GM21515 (cell line): Measurements from ENCODE around the gene MMGT1.

ENCODE experiments used
- ATAC-seq: cut with Tn5 transposase; IDR thresholded peaks from one replicate; pipeline ENCODE4 v1.9.1; 2021; ENCODE audit not compliant: unreplicated experiment

MMGT1 gene

DNA sequence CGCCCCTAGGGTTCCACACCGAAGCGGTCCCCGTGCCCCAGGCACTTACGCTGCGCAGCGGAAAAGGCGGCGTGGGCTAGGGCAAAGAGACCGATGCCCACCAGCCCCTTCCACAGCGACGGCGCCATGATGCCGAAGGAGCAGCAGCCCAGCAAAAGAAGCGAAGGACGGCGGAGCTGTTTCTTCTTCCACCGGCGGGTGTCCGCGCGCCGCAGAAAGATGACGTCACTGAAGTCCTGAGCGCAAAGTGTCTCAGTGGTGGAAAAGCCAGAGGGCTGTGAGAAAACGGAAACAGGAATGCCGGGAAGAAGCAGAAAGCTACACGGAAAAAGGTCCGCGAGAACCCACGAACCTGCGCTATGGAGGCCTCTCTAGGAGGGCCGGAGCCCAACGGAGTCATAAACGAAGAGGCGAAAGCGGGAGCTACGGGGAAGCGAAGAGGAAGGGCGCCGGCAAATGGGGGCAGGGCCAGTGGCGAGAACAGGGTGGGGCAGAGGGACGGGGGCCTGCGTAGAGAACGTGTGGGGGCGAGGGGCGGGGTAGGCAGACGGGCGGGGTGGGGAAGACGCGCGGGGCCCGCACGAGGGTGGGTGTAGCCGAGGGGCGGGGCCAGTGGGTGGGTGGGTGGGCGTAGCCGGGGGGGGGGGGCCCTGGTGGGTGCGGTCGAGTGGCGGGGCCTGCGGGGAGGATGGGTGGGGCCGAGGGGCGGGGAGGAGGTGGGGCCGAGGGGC lies at the start of gene MMGT1:
TSS of gene MMGT1 (minus strand) at position 441 of the 731 bp plus-strand sequence. CDS start at position 128, 313 bp downstream.
- peak; percentile 78 for ATAC-seq

DNA sequence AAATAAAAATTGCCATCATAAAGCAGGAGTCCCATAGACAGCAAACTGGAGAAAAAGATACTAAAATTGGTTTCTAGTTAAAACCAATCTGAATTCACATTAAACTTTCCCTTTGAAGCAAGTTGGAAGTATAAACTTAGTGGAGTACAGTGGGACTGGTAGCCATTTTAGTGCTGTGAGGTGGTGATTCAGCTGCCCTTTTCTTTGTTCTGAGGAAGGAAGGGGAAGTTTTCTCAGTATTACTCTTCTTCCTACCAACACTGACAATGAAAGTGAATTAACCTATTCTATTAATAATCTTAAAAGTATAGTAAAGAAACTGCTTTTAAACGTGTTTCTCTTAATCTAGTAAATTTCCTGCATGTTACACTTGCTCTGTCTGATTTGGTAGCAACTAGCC lies 48.1 kb upstream of the MMGT1 start:
- no peak for ATAC-seq

DNA sequence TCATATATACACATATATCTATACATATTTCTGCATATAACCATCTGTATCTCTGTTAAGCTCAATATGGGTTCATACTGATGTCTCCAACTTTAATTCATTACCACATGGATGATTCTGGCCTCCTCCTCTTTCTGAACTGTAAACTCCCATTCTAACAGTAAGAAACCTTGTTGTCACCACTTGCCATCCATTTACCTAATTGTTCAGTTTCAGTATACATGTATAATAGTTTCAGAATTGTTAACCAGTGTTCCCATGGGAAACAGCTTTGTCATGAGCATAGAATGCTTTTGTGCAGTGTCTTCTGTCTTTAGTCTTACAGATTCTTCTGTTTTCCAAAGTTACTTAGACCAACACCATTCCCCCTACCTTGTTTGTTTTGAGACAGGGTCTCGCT lies 47.4 kb upstream of the MMGT1 start:
- ATAC-seq = peak; percentile 77

DNA sequence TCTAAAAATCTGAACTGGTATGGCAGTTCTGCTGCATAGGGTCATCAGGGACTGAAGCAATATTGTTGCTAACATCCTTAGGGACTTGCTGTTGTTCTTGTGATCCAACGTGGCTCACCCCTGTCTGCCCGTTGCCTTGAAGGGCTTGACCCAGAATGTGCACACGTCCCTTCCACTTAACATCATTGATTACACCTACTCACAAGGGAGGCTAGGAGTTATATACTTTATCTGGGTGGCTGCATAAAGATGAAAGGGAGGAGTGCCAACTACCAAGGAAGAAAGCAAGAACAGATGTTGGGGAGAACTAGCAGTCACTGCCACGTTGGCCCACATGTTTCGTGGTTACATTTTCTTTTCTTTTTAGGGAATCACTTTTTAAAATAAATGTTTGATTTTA lies 45.4 kb upstream of the MMGT1 start:
- ATAC-seq = no peak

- ATAC-seq = no peak
Measured at GRCh38 chrX:136016881-136017280, 43.1 kb upstream of the MMGT1 start.

DNA sequence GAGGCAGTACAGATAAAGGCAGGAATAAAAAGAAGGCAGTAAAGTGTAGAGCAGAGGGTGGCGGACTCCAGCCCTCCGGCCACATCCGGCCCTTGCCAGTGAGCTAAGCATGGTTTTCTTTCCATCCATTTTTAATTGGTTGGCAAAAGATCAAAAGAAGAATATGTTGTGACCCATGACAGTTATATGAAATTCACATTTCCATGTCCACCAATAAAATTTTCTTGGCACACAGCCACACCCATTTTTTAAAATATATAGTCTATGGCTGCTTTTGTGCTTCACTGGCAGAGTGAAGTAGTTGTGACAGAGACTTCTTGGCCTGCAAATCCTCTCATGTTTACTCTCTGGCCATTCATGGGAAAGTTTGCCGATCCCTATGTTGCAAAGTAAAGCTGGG lies 41.2 kb upstream of the MMGT1 start:
- ATAC-seq = no peak

DNA sequence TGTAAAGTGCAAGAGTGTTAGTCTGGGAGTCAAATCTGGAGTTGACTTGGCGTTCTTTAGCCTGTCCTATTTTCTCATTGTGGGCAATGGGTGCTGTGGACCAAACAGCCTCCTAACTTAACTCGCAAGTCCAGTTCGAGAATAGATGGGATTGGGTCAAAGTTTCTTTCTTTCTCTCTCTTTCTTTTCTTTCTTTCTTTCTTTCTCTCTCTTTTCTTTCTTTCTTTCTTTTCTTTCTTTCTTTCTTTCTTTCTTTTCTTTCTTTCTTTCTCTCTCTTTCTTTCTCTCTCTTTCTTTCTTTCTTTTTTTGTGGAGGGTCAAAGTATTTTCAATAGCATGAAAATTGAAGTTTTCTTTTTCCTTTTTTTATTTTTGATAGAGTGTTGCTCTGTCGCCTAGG lies 14.5 kb upstream of the MMGT1 start:
- no peak for ATAC-seq

DNA sequence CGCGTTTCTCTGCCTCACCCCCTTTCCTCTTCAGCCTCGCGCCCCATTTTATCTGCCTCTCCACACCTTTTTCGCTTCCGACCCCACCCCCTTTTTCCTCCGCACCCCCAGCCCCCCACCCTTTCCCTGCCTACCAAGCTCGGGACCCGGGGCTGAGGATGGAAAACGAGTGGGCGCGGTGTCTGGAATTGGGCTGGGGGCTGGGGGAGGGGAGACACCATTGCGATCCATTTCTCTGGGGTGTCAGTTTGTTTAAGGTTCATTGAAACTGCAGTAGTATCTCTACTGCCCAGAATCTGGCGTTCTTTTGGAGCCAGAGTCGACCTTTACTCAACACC lies 12.2 kb upstream of the MMGT1 start:
- no peak for ATAC-seq

- ATAC-seq = peak; percentile 93
Measured at GRCh38 chrX:135985157-135985972, 11.6 kb upstream of the MMGT1 start, which contains the start of gene SLC9A6. SLC9A6 (plus strand) TSS chrX:135985435; CDS start chrX:135985659, 224 bp downstream.

GRCh38 chrX:135984791-135985156 lies 11.0 kb upstream of the MMGT1 start:
- no peak for ATAC-seq

DNA sequence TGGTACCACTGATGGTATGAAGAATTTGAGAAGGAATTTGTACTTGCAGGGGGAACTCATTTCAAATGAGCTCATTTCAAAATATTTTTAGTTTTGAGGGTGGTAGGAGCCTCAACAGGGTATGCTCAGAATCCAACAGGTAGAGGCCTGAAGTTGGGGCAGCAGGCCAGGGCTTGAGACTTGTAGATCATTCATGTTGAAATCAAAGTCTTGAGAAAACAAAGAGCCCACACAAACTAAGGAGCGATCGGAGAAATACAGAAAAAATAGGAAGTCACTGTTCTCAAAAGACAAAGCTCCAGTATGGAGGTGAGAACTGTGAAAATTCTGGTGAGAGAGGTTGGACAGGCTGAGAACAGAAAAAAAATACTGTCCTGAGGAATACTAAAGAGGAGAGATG lies 10.5 kb upstream of the MMGT1 start:
- ATAC-seq = no peak

DNA sequence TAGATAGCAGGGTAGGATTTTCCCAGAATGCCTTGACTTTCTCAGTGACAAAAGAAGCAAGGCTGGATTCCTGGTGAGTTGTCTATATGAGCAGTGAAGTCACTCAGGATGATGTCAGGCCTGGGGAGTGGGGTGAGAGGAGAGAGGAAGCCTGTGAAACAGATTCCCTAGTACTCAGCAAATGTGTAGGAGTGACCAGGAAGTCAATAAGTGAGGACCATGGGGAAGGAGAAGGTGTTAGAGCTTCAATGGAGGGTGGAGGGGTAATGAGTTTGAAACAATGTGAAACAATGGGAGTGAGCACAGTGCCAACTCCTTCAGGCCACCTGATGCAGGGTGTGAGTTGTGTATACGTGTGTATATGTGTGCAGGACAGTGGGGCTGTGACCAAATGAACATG lies 9.1 kb upstream of the MMGT1 start:
- no peak for ATAC-seq

DNA sequence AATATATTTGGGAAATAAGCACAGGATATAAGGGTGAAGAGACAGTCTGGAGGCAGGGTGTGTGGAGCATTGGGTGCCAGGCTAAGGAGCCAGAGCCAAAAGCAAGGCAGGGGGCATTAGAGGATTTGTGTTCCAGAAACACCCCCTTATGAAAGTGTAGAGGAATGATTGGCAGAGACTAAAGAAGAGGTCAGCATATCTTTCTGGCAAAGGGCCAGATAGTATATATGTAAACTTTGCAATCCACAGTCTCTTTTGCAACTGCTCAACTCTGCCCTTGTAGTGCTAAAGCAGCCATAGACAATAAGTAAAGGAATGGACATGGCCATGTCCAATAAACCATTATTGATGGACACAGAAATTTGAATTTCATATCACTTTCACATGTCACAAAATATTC lies 7.9 kb upstream of the MMGT1 start:
- no peak for ATAC-seq

DNA sequence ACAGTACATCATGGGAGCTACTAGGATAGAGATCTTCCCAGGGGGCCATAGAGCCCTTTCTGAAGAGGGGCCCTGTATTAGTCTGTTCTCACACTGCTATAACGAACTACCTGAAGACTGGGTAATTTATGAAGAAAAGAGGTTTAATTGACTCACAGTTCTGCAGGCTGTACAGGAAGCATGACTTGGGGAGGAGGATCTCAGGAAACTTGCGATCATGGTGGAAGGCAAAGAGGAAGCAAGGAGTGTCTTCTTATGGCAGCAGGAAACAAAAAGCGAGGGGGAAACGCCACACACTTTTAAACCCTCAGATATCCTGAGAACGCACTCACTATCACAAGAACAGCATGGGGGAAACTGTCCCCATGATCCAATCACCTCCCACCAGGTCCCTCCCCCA lies 7.2 kb upstream of the MMGT1 start:
- no peak for ATAC-seq

GRCh38 chrX:135977611-135978010 lies 3.8 kb upstream of the MMGT1 start:
- ATAC-seq = no peak

DNA sequence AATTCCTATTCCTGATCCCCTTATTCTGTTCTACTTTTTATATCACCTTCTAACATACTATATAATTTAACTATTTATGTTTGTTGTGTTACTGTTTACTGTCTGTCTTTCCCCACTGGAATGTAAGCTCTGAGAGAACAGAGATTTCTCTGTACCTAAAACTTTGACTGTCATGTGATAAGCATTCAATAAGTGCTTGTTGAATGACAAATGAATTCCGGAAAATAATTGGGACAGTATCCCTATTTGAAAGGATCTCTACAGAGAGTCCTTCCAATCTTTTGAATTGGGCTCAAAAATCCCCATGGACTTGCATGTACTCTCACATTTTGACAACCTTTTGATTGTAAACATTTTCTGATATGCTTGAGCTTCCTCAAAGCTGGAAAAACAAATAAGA lies 1.6 kb upstream of the MMGT1 start:
- ATAC-seq = no peak

- no peak for ATAC-seq
Measured at GRCh38 chrX:135974279-135974856, 580 bp upstream of the MMGT1 start.

GRCh38 chrX:135973025-135973547 lies 702 bp downstream of the MMGT1 start:
- peak; percentile 35 for ATAC-seq

DNA sequence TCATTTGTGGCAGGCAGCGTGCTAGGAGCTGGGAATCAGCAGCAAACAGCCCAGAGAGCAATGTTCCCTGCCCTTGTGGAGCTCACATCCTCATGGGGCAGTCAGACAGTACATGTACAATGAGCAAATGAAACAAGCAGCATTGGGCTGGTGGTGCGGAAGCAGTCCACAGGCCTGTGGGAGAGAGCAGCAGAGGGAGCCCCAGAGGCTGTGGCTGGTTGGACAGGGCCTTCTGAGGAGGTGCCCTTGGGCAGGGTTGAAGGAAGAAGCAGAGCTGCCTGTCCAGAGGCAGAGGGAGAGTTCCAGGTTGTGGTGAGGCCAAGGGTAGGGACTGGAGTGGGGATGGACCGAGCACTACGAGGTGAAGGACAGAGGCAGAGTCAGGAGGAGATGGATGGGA lies 22.5 kb downstream of the MMGT1 start:
- ATAC-seq = no peak

DNA sequence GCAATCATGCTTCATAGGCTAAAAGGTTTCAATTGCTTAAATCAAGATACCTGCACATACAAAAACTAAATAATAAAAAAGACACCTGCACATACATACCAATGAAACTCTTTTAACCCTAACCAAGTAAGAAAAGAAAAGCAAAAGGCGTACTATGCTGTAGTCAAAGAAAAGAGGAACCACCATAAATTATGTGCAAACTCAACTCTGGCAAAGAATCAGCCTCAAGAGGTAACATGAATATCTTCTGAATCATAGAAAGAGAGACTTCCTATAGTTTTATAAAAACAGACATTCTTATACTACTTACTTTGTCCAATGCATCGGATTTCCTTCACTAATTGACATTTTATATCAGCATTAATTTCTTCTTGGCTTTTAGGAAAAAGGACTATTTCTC lies 29.3 kb downstream of the MMGT1 start:
- no peak for ATAC-seq

DNA sequence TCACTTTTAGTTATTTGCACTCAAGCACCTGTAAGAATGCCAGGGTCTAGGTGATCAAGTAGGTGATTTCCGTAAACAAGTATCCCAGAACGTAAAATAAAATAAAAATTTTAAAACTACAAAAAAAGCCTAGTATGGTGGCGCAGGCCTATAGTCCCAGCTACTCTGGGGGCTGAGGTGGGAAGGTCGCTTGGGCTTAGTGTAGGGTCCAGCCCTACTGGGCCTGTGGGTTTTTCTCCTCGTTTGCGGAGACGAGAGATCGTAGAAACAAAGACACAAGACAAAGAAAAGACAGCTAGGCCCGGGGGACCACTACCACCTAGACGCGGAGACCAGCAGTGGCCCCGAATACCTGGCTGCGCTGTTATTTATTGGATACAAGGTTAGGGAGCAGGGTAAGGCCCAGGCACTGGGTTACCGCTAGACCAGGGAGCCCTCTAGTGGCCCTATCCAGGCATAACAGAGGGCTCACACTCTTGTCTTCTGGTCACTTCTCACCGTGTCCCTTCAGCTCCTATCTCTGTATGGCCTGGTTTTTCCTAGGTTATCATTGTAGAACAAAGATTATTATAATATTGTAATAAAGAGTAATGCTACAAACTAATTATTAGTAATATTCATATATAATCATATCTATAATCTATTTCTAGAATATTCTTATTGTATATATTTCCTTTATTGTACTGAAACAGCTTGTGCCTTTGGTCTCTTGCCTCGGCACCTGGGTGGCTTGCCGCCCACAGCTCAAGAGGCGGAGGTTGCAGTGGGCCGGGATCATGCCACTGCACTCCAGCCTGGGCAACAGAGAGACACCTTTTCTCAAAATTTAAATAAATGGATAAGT lies 41.9 kb downstream of the MMGT1 start:
- no peak for ATAC-seq
